NCI-H345 treated with DMSO at 0.1 percent for 48 hours (cell line): ENCODE results near the gene ZFP28.

ENCODE experiments used
- DNase-seq: peaks from one replicate; lab custom pipeline; 2025; ENCODE audit not compliant: unreplicated experiment; lab: John Stamatoyannopoulos, UW

Gene ZFP28

DNA sequence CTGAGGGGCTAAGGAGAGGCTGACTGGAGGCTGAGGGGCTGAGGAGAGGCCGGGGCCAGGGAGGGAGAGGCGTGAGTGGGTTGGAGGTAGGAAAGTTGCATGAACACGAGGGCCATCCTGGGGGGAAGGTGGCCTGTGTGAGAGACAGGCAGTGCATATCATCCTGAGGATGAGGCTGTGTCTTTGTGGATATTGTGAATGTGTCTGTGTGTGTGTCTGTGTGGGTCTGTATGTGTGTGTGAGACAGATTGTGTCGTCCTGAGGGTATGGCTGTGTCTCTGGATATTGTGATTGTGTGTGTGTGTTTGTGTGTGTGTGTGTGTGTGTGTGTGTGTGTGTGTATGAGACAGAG is 56.8 kb downstream of the ZFP28 start:
- no peak for DNase-seq

DNA sequence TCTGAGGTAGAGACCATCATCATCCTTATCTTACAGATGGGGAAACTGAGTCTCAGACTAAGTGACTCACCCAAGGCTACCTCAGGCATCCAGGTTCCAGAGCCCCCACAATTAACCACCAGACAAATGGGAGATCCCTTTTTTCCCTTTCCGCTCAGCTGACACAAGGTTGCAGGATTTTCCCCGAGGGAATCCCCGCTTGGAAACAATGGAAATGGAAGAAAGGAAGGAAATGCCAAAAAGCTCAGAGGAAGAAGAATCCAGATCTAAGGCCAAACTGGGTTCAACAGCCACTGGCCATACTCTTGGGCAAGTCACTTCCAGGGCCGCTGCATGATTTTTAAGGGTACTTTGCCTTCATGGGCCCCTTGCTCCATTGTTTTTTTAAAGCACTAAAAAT is 57.9 kb downstream of the ZFP28 start:
- no peak for DNase-seq

DNA sequence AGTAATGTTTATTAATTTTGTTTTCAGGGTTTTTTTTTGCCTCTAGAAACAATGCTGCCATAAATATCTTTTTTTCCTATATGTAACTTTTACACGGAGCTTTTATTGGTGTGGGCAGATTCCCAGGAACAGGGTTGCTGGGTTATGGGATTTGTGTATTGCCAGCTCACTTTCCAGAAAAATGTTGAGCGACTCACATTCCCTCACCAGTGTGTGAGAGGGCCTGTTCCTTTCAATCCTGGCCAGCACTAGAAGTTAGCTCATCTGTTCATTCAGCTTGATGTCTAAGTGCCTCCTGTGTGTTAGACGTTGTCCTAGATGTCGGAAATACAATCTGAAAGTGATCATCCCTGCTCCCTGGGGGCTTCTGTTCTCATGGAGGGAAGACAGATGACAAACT is 58.9 kb downstream of the ZFP28 start:
- DNase-seq = no peak

DNA sequence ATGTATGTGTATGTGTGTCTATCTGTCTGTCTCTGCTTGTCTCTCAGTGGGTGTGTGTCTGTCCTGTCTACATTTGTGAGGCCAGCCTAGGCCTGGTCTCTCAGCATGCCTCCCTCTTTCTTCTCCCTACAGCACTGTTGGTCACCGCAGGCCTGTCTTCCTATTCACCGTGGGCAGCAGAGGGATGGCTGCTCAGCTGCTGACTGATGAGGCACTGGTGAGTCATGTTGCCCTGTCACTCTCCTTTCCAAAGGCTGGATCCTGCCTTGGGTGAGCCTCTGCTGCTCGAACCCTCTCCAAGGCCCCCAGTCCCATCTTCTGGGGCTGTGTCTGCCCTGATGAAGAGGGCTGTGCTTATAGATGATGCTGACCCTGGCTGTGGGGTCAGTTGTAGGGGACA is 62.6 kb downstream of the ZFP28 start:
- DNase-seq = no peak

DNA sequence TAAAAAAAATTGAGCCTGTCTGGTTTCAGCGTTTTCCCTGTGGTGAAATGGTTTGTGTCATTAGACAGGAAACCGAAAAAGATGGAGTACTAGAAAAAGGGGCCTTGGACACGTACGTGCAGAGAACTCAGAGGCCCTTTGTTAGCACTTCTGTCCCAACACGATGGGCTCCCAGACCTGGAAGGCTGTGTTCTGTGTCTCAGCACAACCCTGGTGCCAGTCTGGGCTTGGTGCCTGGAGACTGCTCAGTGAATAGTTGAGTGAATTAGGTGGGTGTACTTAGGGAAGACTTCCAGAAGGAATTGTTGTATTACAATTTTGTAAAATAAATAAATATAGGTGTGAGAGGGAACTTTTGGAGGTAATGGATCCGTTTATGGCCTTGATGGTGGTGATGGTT is 65.1 kb downstream of the ZFP28 start:
- DNase-seq = no peak
